ENCODE data around the gene EFHD2.

EFHD2 gene

DNA sequence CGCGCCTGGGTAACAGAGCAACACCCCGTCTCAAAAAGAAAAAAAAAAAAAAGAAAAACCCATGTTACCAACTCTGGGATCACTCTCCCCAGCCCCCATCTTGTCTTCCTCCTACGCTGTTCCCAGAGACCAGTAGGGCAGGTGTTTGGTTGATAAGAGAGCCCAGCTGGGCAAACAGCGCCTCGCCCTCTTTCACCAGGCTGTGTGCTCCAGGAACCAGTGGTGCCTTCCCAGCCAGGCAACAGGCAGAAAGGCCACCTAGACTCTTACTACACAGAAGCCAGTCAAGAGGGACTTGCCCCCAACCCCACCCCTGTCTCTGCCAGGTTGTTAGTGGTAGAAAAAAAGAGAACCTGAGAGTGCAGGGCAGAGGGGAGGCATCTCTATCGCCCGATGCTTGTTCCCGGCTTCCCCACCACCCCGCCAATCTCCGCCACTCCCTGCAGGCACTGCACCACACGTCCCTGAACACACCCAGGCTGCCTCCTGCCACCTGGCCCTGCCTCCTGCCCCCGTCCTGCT is 14.5 kb downstream of the EFHD2 start:
- no peak overlapping the region for H3K4me2 ChIP-seq (ENCODE audit: low read length)
- H3K4me1 ChIP-seq (ENCODE audit: low read length), result peaks cover 2% of the 10 kb centered on the region; the same call in 1 of the 2 replicates
- H3K36me3 ChIP-seq (replicated peaks; ENCODE audit: low read depth, low read length), result no peaks in the 10 kb centered on the region
- H3K9ac ChIP-seq (ENCODE audit: low read length), result no peak overlapping the region
- H2AFZ ChIP-seq (ENCODE audit: low read depth, low read length), result no peak overlapping the region
- no peak overlapping the region for H3K27ac ChIP-seq (ENCODE audit: low read length)
- TF ChIP-seq, protein P1, sequence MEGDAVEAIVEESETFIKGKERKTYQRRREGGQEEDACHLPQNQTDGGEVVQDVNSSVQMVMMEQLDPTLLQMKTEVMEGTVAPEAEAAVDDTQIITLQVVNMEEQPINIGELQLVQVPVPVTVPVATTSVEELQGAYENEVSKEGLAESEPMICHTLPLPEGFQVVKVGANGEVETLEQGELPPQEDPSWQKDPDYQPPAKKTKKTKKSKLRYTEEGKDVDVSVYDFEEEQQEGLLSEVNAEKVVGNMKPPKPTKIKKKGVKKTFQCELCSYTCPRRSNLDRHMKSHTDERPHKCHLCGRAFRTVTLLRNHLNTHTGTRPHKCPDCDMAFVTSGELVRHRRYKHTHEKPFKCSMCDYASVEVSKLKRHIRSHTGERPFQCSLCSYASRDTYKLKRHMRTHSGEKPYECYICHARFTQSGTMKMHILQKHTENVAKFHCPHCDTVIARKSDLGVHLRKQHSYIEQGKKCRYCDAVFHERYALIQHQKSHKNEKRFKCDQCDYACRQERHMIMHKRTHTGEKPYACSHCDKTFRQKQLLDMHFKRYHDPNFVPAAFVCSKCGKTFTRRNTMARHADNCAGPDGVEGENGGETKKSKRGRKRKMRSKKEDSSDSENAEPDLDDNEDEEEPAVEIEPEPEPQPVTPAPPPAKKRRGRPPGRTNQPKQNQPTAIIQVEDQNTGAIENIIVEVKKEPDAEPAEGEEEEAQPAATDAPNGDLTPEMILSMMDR (IDR thresholded peaks at IDR 0.05; ENCODE audit: low read depth, low read length), result no peak
- no peak for TF ChIP-seq EZH2phosphoT487 (IDR thresholded peaks at IDR 0.05; ENCODE audit: low read depth)
- H3K9me3 ChIP-seq (ENCODE audit: insufficient read depth, low read length), result no peaks in the 10 kb centered on the region
- peaks cover 11% of the 10 kb centered on the region for H3K79me2 ChIP-seq (ENCODE audit: low read length)
- peaks cover 3% of the 10 kb centered on the region; the same call in 1 of the 2 replicates for H4K20me1 ChIP-seq (ENCODE audit: insufficient read depth, low read length)
- H3K4me3 ChIP-seq (ENCODE audit: low read length), result no peak overlapping the region
- no peaks in the 10 kb centered on the region for H3K27me3 ChIP-seq (ENCODE audit: low read depth, low read length)

DNA sequence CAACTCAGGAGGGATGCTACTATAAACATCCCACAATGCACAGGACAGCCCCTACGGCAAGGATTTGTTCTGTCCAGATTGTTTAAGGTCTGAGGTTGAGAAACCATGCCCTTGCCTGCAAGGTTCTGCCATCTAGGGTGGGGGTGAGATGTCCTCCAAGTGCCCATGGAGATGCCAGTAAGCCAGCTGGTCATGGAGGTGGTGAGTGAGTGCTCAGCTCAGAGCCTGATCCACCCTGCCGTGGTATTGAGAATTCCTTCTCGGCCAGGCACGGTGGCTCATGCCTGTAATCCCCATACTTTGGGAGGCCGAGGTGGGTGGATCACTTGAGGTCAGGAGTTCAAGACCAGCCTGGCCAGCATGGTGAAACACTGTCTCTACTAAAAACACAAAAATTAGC is 15.3 kb downstream of the EFHD2 start:
- Histone ChIP-seq H3K4me1 (ENCODE audit: low read length) (peaks cover 2% of the 10 kb centered on the region; the same call in 1 of the 2 replicates), H3K36me3 (replicated peaks; ENCODE audit: low read depth, low read length) (no peaks in the 10 kb centered on the region), H3K79me2 (ENCODE audit: low read length) (peaks cover 4% of the 10 kb centered on the region; the same call in 1 of the 2 replicates), H3K9me3 (ENCODE audit: insufficient read depth, low read length) (no peaks in the 10 kb centered on the region), H2AFZ (ENCODE audit: low read depth, low read length) (no peak overlapping the region), H3K4me2 (ENCODE audit: low read length) (no peak overlapping the region), H3K4me3 (ENCODE audit: low read length) (no peak overlapping the region), H3K27me3 (ENCODE audit: low read depth, low read length) (no peaks in the 10 kb centered on the region), H3K27ac (ENCODE audit: low read length) (no peak overlapping the region), H4K20me1 (ENCODE audit: insufficient read depth, low read length) (peaks cover 3% of the 10 kb centered on the region; the same call in 1 of the 2 replicates), H3K9ac (ENCODE audit: low read length) (no peak overlapping the region)
- TF ChIP-seq, protein P1 (IDR thresholded peaks at IDR 0.05; ENCODE audit: low read depth, low read length), result no peak

DNA sequence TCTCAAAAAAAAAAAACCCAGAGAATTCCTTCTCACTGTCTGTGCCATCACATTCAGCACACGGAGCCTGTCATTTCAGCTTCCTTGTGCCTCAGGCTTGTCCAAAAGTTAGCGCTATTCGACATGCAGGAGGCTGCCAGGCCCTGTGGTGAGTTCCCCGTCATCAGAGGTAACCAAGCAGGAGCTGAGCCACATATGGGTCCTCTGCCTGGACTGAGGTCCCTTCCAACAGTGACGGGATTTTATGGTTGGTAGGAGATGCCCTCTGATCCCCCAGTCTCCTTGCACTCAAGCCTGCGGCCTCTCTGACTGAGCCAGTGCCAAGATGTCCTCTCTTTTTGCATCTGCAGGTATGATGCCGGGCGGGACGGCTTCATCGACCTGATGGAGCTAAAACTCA is 15.8 kb downstream of the EFHD2 start:
- H2AFZ ChIP-seq (ENCODE audit: low read depth, low read length), result no peak overlapping the region
- peaks cover 2% of the 10 kb centered on the region; the same call in 1 of the 2 replicates for H3K4me1 ChIP-seq (ENCODE audit: low read length)
- H3K4me2 ChIP-seq (ENCODE audit: low read length), result no peak overlapping the region
- TF ChIP-seq, protein P1 (IDR thresholded peaks at IDR 0.05; ENCODE audit: low read depth, low read length), result no peak
- TF ChIP-seq EZH2phosphoT487 (IDR thresholded peaks at IDR 0.05; ENCODE audit: low read depth), result no peak
- no peaks in the 10 kb centered on the region for H3K9me3 ChIP-seq (ENCODE audit: insufficient read depth, low read length)
- no peak overlapping the region for H3K27ac ChIP-seq (ENCODE audit: low read length)
- no peak overlapping the region for H3K9ac ChIP-seq (ENCODE audit: low read length)
- H3K79me2 ChIP-seq (ENCODE audit: low read length), result peaks cover 4% of the 10 kb centered on the region; the same call in 1 of the 2 replicates
- H3K27me3 ChIP-seq (ENCODE audit: low read depth, low read length), result no peaks in the 10 kb centered on the region
- H4K20me1 ChIP-seq (ENCODE audit: insufficient read depth, low read length), result peaks cover 3% of the 10 kb centered on the region; the same call in 1 of the 2 replicates
- H3K36me3 ChIP-seq (replicated peaks; ENCODE audit: low read depth, low read length), result no peaks in the 10 kb centered on the region
- no peak overlapping the region for H3K4me3 ChIP-seq (ENCODE audit: low read length)

DNA sequence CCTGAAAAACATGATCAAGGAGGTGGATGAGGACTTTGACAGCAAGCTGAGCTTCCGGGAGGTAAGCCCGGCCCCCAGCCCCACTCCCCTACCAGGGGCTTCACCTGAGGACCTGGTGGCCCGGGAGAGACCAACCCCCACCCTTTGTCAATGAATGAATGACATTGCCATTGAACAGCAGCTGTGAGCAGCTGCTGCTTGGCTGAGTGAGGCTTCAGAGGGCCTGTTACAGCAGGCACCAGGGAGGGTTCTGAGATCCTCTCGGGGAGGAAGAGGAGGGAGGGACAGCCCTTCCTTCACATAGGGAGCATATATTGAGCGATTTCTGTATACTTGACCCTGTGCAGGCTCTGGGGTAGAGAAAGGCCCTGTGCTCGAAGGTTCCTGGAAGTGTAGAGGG is 16.3 kb downstream of the EFHD2 start:
- Histone ChIP-seq H3K27ac (ENCODE audit: low read length) (no peak overlapping the region), H3K36me3 (replicated peaks; ENCODE audit: low read depth, low read length) (no peaks in the 10 kb centered on the region), H3K79me2 (ENCODE audit: low read length) (peaks cover 4% of the 10 kb centered on the region; the same call in 1 of the 2 replicates), H3K9ac (ENCODE audit: low read length) (no peak overlapping the region), H2AFZ (ENCODE audit: low read depth, low read length) (no peak overlapping the region), H3K4me3 (ENCODE audit: low read length) (no peak overlapping the region), H3K4me1 (ENCODE audit: low read length) (peaks cover 2% of the 10 kb centered on the region; the same call in 1 of the 2 replicates), H3K9me3 (ENCODE audit: insufficient read depth, low read length) (no peaks in the 10 kb centered on the region), H3K4me2 (ENCODE audit: low read length) (no peak overlapping the region), H4K20me1 (ENCODE audit: insufficient read depth, low read length) (peaks cover 3% of the 10 kb centered on the region; the same call in 1 of the 2 replicates), H3K27me3 (ENCODE audit: low read depth, low read length) (no peaks in the 10 kb centered on the region)
- TF ChIP-seq, protein P1 (IDR thresholded peaks at IDR 0.05; ENCODE audit: low read depth, low read length), result no peak
- no peak for TF ChIP-seq EZH2phosphoT487 (IDR thresholded peaks at IDR 0.05; ENCODE audit: low read depth)

All from OCI-LY3 (cell line).